ENCODE results near the gene ASAP3.
"Not testable (repeated sequence)": the region's sequence is repeated elsewhere in the genome, so short reads cannot be mapped to it uniquely, and the experiment has no call there.

- not testable (repeated sequence) for TF ChIP-seq ELK1 (IDR thresholded peaks at IDR 0.05; ENCODE audit: borderline replicate concordance, low read depth, low read length); CTCF (conservative IDR thresholded peaks at IDR 0.05; ENCODE audit: low read depth, low read length); POLR2A (IDR thresholded peaks at IDR 0.05; ENCODE audit: low read depth, low read length); RAD21 (IDR thresholded peaks at IDR 0.05; ENCODE audit: low read length); MAFK (IDR thresholded peaks at IDR 0.05; ENCODE audit: low read depth, low read length); SMC3 (IDR thresholded peaks at IDR 0.05; ENCODE audit: low read depth, low read length); CEBPB (IDR thresholded peaks at IDR 0.05; ENCODE audit: low read depth, low read length); BHLHE40 (IDR thresholded peaks at IDR 0.05; ENCODE audit: low read depth, low read length); RCOR1 (IDR thresholded peaks at IDR 0.05; ENCODE audit: insufficient replicate concordance, low read length)
These were observed 10.9 kb upstream of the ASAP3 start for GRCh38 chr1:23494836-23495235.
